CD4-positive, alpha-beta T cell treated with Interleukin-4 for 4 hours (primary cell): Measurements from ENCODE around the gene KIF3A.
A peak's percentile ranks its signal among the peaks of the same experiment; 100 is the strongest.

Experiments used
- DNase-seq: peaks from one replicate; pipeline ENCODE4 v3.0.0-alpha.2; 2020

Gene KIF3A

GRCh38 chr5:132736853-132737833 lies at the start of gene KIF3A:
KIF3A (minus strand) TSS chr5:132737546; CDS start chr5:132737419, 127 bp downstream.
- peak; percentile 98 for DNase-seq

GRCh38 chr5:132787076-132787475 lies 49.7 kb upstream of the KIF3A start:
- no peak for DNase-seq

GRCh38 chr5:132785864-132786263 lies 48.5 kb upstream of the KIF3A start:
- no peak for DNase-seq

- DNase-seq, result no peak
Observed at GRCh38 chr5:132785365-132785764, 48.0 kb upstream of the KIF3A start.

- no peak for DNase-seq
Observed at GRCh38 chr5:132782101-132782500, 44.8 kb upstream of the KIF3A start.

GRCh38 chr5:132781029-132781428 lies 43.7 kb upstream of the KIF3A start:
- DNase-seq, result no peak

GRCh38 chr5:132780577-132780976 lies 43.2 kb upstream of the KIF3A start:
- DNase-seq, result no peak

GRCh38 chr5:132779961-132780360 lies 42.6 kb upstream of the KIF3A start:
- no peak for DNase-seq

GRCh38 chr5:132778856-132779255 lies 41.5 kb upstream of the KIF3A start:
- DNase-seq, result no peak

- DNase-seq, result no peak
Observed at GRCh38 chr5:132778129-132778528, 40.8 kb upstream of the KIF3A start.

- DNase-seq, result peak; percentile 28
Observed at GRCh38 chr5:132777209-132778069, 40.1 kb upstream of the KIF3A start, which contains the start of gene SEPTIN8. SEPTIN8 (minus strand) TSS chr5:132777239; CDS start chr5:132777137, 102 bp downstream.

GRCh38 chr5:132776938-132777208 lies 39.5 kb upstream of the KIF3A start:
- DNase-seq, result no peak

- DNase-seq, result no peak
Observed at GRCh38 chr5:132776131-132776937, 39.0 kb upstream of the KIF3A start.

GRCh38 chr5:132775476-132775961 lies 38.2 kb upstream of the KIF3A start:
- DNase-seq, result no peak

GRCh38 chr5:132774896-132775295 lies 37.5 kb upstream of the KIF3A start:
- no peak for DNase-seq

GRCh38 chr5:132774406-132774805 lies 37.1 kb upstream of the KIF3A start:
- DNase-seq, result no peak

GRCh38 chr5:132773601-132774355 lies 36.4 kb upstream of the KIF3A start:
- DNase-seq, result no peak

- DNase-seq, result no peak
Observed at GRCh38 chr5:132773114-132773513, 35.8 kb upstream of the KIF3A start.

- no peak for DNase-seq
Observed at GRCh38 chr5:132772291-132773070, 35.1 kb upstream of the KIF3A start.

GRCh38 chr5:132771503-132771998 lies 34.2 kb upstream of the KIF3A start:
- DNase-seq, result no peak
